Measurements from ENCODE around the gene LY6G6F. TPM values are rescaled to one million over a fixed set of nuclear protein-coding genes. Genes with fewer than 3 reads are reported as not detected.
A peak's percentile ranks its signal among the peaks of the same experiment; 100 is the strongest.

The LY6G6F gene
- total RNA-seq, 2 donors from 2014 or later, result 3.7 TPM; not detected in 1

DNA sequence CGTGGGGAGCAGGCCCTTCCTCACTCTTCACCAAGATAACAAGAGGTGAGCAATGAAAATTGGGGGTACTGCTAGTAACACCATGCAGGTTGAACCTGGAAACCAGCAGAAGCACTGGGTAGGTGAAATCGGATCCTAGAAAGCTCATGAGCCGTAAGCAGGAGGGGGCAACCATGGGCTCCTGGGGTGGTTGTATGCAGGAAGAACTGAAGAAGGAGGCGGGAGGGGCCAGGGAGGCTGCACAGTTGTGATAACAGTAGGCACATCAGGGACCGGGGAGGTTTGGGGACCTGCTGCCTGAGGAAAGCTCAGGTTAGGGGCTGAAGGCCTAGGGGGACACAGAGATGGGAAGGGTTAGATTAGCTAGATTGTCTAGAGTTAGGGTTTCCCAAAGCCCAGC, 20.2 kb upstream of the LY6G6F start:
- Histone ChIP-seq H3K36me3 (peaks cover 15 to 20% of the 10 kb centered on the region in 2 donors), H3K27me3 (replicated peaks; ENCODE audit: insufficient read depth) (no peaks in the 10 kb centered on the region), H3K27ac (no peak overlapping the region), H3K4me1 (replicated peaks) (no peaks in the 10 kb centered on the region), H3K4me3 (no peak overlapping the region), H3K9me3 (no peaks in the 10 kb centered on the region)
- 79% methylated on average over 5 of the region's 5 CpGs for WGBS
- intact Hi-C loops (cut with DNase I), result no loop called here
- TF ChIP-seq, protein P1, sequence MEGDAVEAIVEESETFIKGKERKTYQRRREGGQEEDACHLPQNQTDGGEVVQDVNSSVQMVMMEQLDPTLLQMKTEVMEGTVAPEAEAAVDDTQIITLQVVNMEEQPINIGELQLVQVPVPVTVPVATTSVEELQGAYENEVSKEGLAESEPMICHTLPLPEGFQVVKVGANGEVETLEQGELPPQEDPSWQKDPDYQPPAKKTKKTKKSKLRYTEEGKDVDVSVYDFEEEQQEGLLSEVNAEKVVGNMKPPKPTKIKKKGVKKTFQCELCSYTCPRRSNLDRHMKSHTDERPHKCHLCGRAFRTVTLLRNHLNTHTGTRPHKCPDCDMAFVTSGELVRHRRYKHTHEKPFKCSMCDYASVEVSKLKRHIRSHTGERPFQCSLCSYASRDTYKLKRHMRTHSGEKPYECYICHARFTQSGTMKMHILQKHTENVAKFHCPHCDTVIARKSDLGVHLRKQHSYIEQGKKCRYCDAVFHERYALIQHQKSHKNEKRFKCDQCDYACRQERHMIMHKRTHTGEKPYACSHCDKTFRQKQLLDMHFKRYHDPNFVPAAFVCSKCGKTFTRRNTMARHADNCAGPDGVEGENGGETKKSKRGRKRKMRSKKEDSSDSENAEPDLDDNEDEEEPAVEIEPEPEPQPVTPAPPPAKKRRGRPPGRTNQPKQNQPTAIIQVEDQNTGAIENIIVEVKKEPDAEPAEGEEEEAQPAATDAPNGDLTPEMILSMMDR (IDR thresholded peaks at IDR 0.05), result no peak
- no peak for TF ChIP-seq POLR2AphosphoS5 (IDR thresholded peaks at IDR 0.05)
- no peak for DNase-seq (ENCODE audit: low spot score)

DNA sequence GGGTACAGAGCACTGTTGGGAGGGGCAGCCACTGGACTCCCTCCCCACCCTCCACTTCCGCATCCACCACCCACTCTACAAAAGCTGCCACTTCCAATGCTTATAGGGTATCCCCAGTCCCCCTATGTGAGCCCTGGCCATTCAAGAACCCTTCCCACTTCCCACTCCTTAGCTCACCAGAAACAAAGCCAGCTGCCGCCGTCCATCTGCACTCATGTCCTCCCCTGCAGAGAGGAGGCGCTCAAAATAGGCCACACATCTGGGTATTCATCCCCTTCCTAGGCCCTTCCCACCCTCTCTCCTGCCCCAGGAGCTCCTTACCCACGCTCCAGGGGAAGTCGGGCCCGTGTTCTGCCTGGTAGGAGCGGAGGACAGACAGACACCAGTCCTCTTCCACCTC, 19.3 kb upstream of the LY6G6F start:
- no peaks in the 10 kb centered on the region for H3K9me3 ChIP-seq
- 84% methylated on average over 8 of the region's 8 CpGs for WGBS
- H3K4me3 ChIP-seq, result no peak overlapping the region
- H3K4me1 ChIP-seq (replicated peaks), result no peaks in the 10 kb centered on the region
- no peak for TF ChIP-seq POLR2AphosphoS5 (IDR thresholded peaks at IDR 0.05)
- TF ChIP-seq, protein P1 (IDR thresholded peaks at IDR 0.05), result no peak
- TF ChIP-seq POLR2A (IDR thresholded peaks at IDR 0.05), result no peak
- no peak for DNase-seq (ENCODE audit: low spot score)
- peaks cover 15 to 20% of the 10 kb centered on the region in 2 donors for H3K36me3 ChIP-seq
- intact Hi-C loops (cut with DNase I), result no loop called here
- H3K27me3 ChIP-seq (replicated peaks; ENCODE audit: insufficient read depth), result no peaks in the 10 kb centered on the region
- no peak overlapping the region for H3K27ac ChIP-seq

DNA sequence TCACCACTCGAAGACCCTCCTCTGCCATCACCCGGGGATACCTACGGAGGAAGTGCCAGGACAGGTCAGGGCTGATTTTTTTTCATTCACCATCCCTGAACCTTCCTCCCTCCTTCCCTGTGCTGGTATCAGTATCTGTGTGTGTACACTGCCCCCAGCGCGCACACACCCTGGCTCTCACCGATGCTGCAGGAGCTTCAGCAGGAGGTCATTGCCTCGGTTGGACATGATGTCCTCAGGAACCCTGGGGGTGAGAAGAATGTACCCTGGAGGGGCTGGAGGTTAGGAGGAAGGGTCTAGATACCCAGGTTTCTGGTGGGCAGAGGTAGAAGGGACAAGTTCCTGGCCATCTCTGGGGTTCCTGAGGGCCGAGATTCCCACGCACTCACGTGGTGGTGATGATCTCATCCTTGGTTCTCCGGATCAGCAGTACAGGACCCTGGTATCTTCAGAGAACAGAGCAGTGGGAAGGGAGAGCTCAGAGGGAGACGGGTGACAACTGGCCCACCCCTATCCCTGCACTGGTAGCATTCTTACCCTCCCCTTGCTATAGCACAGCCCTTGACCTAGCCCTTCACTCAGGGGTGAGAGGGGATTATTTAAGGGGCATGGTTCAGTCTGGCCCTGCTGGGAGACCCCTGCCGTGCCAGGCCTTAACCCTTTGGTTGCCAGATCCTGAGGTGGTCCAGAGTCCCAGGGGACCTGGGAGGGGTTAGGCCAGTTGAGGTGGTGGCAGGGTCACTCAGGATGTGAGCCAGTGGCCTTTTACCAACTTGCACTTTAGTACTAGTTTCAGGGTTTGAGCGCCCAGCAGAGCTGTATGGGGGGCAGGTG, 18.6 kb upstream of the LY6G6F start:
- TF ChIP-seq, protein P1 (IDR thresholded peaks at IDR 0.05), result no peak
- TF ChIP-seq POLR2AphosphoS5 (IDR thresholded peaks at IDR 0.05), result no peak
- no peak for TF ChIP-seq POLR2A (IDR thresholded peaks at IDR 0.05)
- DNase-seq (ENCODE audit: low spot score), result no peak

DNA sequence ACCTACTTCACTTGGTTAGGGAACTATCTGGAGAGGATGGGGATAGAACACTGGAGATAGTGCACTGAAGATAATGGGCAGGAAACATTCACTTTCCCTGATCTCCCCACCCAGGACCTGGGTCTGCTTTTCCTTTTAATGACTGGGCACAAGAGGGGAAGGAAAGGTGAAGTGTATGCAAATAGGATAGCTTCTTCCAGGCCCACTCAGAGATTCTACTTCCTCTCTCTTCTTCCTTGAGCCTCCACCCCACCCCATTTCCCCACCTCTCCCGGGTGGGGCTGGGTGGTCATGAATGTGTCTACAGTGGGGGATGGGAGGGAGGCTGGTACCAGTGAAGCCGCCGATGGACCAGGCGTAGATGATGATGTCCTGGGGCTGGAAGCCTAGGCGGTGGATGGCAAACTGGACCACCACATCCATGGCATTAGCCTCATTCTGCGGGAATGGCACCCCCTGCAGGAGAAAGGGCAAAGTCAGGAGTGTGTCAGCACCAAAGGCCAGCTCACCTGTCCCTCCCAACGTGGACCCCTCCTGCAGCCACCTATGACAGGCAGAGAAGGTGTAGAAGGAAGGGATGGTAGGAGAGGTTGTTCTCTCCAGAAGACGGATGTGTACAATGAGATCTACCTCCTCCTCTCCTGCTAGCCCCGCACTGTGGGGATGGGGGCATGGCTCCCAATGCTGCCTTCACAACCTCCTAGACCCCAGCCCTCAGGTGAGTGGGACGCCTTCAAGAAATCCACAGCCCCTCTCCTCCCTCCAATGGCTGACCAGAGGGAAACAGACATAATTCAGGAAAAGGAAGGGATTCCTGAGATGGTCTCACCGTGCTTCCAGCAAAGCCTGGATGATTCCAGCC, 17.2 kb upstream of the LY6G6F start:
- TF ChIP-seq, protein P1 (IDR thresholded peaks at IDR 0.05), result peak in 1 of 4 experiments; percentile 5
- no peak for TF ChIP-seq POLR2A (IDR thresholded peaks at IDR 0.05)
- H3K4me1 ChIP-seq (replicated peaks), result no peaks in the 10 kb centered on the region
- 75% methylated on average over 11 of the region's 11 CpGs for whole genome bisulfite sequencing
- no peaks in the 10 kb centered on the region for H3K9me3 ChIP-seq
- no peak for DNase-seq (ENCODE audit: low spot score)
- no peak overlapping the region for H3K27ac ChIP-seq
- no peaks in the 10 kb centered on the region for H3K27me3 ChIP-seq (replicated peaks; ENCODE audit: insufficient read depth)
- H3K36me3 ChIP-seq, result peaks cover 15 to 20% of the 10 kb centered on the region in 2 donors
- intact Hi-C loops (cut with DNase I), result no loop called here
- no peak overlapping the region for H3K4me3 ChIP-seq

More for the DNA sequence above, 18.6 kb upstream of the LY6G6F start:
- H3K27ac ChIP-seq, result no peak overlapping the region
- 78% methylated on average over 14 of the region's 14 CpGs for WGBS
- no peaks in the 10 kb centered on the region for H3K27me3 ChIP-seq (replicated peaks; ENCODE audit: insufficient read depth)
- no peak overlapping the region for H3K4me3 ChIP-seq
- peaks cover 15 to 20% of the 10 kb centered on the region in 2 donors for H3K36me3 ChIP-seq
- intact Hi-C loops (cut with DNase I), result no loop called here
- H3K9me3 ChIP-seq, result no peaks in the 10 kb centered on the region
- H3K4me1 ChIP-seq (replicated peaks), result no peaks in the 10 kb centered on the region

Data from prostate gland (tissue), 2 donors.